HepG2 (cell line): Measurements from ENCODE around the gene VAC14. TPM values are rescaled to one million over a fixed set of nuclear protein-coding genes. Genes with fewer than 3 reads are reported as not detected.

Experiments used
- CC2D1A ChIP-seq: sonication (generic); formaldehyde crosslinking; IDR thresholded peaks from 2 replicates; pipeline ENCODE4 v1.8.1; 2023; ENCODE audit warnings: mild to moderate bottlenecking, missing genetic modification reagents
- EHMT2 ChIP-seq: fragments of 200-600 bp; sonication (generic); IDR thresholded peaks from 2 replicates; pipeline ENCODE4 v1.7.0; 2017; ENCODE audit warnings: antibody characterized with exemption, low read depth, low read length, borderline replicate concordance
- FOXC1 ChIP-seq: sonication (generic); formaldehyde crosslinking; IDR thresholded peaks from 2 replicates; pipeline ENCODE4 v1.8.0; 2022; ENCODE audit warnings: mild to moderate bottlenecking, missing genetic modification reagents, borderline replicate concordance
- JARID2 ChIP-seq: sonication (generic); formaldehyde crosslinking; IDR thresholded peaks from 2 replicates; pipeline ENCODE4 v1.8.1; 2023; ENCODE audit warnings: missing genetic modification reagents, inconsistent platforms; ENCODE audit not compliant: insufficient replicate concordance
- POLR2A ChIP-seq, 2 experiments: IDR thresholded peaks; 2 replicates each; pipeline ENCODE4 v1.6.1; 2011; ENCODE audit warnings: low read depth in 2 of 2, low read length in 2 of 2, mild to moderate bottlenecking in 1 of 2, moderate library complexity in 1 of 2; ENCODE audit not compliant: insufficient read depth in 1 of 2
- PRPF4 ChIP-seq: fragments of 200-400 bp; formaldehyde crosslinking; IDR thresholded peaks from 2 replicates; pipeline ENCODE4 v1.6.1; 2016; ENCODE audit warnings: low read length, low read depth; ENCODE audit not compliant: poor library complexity, severe bottlenecking
- SP4 ChIP-seq: sonication (generic); formaldehyde crosslinking; IDR thresholded peaks from 2 replicates; pipeline ENCODE4 v1.8.1; 2023; ENCODE audit warnings: mild to moderate bottlenecking, missing genetic modification reagents
- ZFP41 ChIP-seq: sonication (generic); formaldehyde crosslinking; IDR thresholded peaks from 2 replicates; pipeline ENCODE4 v1.4.0; 2020; ENCODE audit warnings: mild to moderate bottlenecking, missing genetic modification reagents, borderline replicate concordance
- ZFY ChIP-seq: sonication (generic); formaldehyde crosslinking; IDR thresholded peaks from 2 replicates; pipeline ENCODE4 v1.4.0; 2020; ENCODE audit warnings: missing genetic modification reagents
- ZNF205 ChIP-seq: IDR thresholded peaks from 2 replicates; pipeline ENCODE4 v1.6.1; 2018; ENCODE audit warnings: missing biosample characterization, missing genetic modification reagents
- ZNF350 ChIP-seq: sonication (generic); formaldehyde crosslinking; IDR thresholded peaks from 2 replicates; pipeline ENCODE4 v1.4.0; 2020; ENCODE audit warnings: mild to moderate bottlenecking, low read depth, missing genetic modification reagents, borderline replicate concordance
- ZNF839 ChIP-seq: sonication (generic); formaldehyde crosslinking; IDR thresholded peaks from 2 replicates; pipeline ENCODE4 v1.4.0; 2020; ENCODE audit warnings: missing genetic modification reagents, mild to moderate bottlenecking, borderline replicate concordance
- polyA plus RNA-seq, 8 experiments: library from polyadenylated mRNA; depleted of rRNA in 3 of 8; stranded (reverse) in 7 of 8; unstranded in 1 of 8; fragments of >200 nt; fragmentation: Illumina TruSeq in 4 of 8; extraction: Trizol in 4 of 8; gene quantifications; 2 replicates each; pipeline versions ENCODE4 v1.2.1 to v1.2.3, GENCODE V29; 2011 to 2016; ENCODE audit warnings: low read depth in 4 of 8, missing spikeins in 1 of 8, mixed read lengths in 1 of 8; ENCODE audit not compliant: insufficient read depth in 1 of 8
- total RNA-seq, 5 experiments: library from RNA; depleted of rRNA; stranded (reverse); fragments of >200 nt; fragmentation: Illumina TruSeq; extraction: Trizol; gene quantifications; 2 replicates each; pipeline ENCODE4 v1.2.3, GENCODE V29; 2016; ENCODE audit warnings: low read depth in 1 of 5
- TF ChIP-seq, protein P1 (sequence below): sonication (generic); formaldehyde crosslinking; IDR thresholded peaks from 2 replicates; pipeline ENCODE4 v1.9.0; 2021; ENCODE audit warnings: mild to moderate bottlenecking, missing genetic modification reagents
- TF ChIP-seq, protein P2 (sequence below): sonication (generic); formaldehyde crosslinking; conservative IDR thresholded peaks from 2 replicates; pipeline ENCODE4 v1.8.0; 2022; ENCODE audit warnings: low read depth, missing genetic modification reagents
- TF ChIP-seq, protein P3 (sequence below): sonication (generic); formaldehyde crosslinking; IDR thresholded peaks from 2 replicates; pipeline ENCODE4 v1.5.1; 2020; ENCODE audit warnings: mild to moderate bottlenecking, missing genetic modification reagents, borderline replicate concordance

VAC14 gene
- total and polyA plus RNA-seq, 2 of the 13 experiments (the other 11 are each of a cell fraction or from before 2014, with no cell fraction given) = 23.5 to 24.6 TPM

DNA sequence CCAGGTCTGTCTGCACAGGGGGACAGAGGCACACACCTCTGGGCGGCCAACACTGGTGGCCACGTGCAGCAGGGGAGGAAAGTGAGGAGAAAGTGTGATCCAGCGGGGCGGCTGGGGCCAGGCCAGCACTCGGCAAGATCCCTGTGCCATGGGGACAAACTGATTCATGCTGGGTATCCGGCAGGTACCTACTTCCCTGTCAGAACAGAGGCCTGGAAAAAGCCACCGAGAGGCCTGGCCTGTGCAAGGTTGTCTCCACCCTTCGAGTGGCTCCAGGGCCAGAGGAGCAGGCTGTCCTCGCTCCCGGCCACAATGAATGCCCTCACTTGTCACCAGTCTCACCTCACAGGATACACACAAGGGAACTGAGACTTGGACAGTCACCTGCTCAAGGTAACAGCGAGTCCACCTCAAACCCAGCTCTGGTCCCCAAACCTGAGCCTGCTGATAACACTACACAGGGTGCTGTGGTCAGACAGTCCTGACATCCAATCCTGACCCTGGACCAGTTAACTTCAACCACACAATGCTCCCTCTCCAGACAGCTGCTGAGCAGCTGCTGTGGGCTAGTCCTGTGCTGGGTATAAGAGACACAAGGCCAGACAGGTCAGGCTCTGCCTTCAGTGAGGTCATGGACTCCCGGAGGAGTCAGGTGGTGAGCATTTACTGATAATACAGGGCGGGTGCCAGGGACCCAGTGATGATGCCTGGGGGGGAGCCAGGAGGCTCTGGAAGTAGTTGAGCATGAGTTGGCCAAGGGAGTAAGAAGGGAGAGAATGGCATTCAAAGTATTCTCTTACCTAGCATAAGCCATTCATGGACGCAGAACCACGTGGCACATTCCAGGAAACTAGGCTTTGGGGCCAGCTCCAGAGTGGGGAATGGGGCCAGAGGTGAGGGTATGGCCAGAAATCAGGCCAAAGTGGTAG, 53.0 kb downstream of the VAC14 start (continued):
- TF ChIP-seq, protein P1, sequence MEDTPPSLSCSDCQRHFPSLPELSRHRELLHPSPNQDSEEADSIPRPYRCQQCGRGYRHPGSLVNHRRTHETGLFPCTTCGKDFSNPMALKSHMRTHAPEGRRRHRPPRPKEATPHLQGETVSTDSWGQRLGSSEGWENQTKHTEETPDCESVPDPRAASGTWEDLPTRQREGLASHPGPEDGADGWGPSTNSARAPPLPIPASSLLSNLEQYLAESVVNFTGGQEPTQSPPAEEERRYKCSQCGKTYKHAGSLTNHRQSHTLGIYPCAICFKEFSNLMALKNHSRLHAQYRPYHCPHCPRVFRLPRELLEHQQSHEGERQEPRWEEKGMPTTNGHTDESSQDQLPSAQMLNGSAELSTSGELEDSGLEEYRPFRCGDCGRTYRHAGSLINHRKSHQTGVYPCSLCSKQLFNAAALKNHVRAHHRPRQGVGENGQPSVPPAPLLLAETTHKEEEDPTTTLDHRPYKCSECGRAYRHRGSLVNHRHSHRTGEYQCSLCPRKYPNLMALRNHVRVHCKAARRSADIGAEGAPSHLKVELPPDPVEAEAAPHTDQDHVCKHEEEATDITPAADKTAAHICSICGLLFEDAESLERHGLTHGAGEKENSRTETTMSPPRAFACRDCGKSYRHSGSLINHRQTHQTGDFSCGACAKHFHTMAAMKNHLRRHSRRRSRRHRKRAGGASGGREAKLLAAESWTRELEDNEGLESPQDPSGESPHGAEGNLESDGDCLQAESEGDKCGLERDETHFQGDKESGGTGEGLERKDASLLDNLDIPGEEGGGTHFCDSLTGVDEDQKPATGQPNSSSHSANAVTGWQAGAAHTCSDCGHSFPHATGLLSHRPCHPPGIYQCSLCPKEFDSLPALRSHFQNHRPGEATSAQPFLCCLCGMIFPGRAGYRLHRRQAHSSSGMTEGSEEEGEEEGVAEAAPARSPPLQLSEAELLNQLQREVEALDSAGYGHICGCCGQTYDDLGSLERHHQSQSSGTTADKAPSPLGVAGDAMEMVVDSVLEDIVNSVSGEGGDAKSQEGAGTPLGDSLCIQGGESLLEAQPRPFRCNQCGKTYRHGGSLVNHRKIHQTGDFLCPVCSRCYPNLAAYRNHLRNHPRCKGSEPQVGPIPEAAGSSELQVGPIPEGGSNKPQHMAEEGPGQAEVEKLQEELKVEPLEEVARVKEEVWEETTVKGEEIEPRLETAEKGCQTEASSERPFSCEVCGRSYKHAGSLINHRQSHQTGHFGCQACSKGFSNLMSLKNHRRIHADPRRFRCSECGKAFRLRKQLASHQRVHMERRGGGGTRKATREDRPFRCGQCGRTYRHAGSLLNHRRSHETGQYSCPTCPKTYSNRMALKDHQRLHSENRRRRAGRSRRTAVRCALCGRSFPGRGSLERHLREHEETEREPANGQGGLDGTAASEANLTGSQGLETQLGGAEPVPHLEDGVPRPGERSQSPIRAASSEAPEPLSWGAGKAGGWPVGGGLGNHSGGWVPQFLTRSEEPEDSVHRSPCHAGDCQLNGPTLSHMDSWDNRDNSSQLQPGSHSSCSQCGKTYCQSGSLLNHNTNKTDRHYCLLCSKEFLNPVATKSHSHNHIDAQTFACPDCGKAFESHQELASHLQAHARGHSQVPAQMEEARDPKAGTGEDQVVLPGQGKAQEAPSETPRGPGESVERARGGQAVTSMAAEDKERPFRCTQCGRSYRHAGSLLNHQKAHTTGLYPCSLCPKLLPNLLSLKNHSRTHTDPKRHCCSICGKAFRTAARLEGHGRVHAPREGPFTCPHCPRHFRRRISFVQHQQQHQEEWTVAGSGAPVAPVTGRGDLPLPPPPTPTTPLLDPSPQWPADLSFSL (CRISPR knock-in tag) = peak; percentile 53; the same call in 1 of the 2 replicates
- TF ChIP-seq, protein P2, sequence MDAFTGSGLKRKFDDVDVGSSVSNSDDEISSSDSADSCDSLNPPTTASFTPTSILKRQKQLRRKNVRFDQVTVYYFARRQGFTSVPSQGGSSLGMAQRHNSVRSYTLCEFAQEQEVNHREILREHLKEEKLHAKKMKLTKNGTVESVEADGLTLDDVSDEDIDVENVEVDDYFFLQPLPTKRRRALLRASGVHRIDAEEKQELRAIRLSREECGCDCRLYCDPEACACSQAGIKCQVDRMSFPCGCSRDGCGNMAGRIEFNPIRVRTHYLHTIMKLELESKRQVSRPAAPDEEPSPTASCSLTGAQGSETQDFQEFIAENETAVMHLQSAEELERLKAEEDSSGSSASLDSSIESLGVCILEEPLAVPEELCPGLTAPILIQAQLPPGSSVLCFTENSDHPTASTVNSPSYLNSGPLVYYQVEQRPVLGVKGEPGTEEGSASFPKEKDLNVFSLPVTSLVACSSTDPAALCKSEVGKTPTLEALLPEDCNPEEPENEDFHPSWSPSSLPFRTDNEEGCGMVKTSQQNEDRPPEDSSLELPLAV (CRISPR knock-in tag) = no peak
- no peak for TF ChIP-seq CC2D1A (CRISPR knock-in tag)
- TF ChIP-seq ZNF839 (CRISPR knock-in tag) = peak; percentile 87; the same call in 1 of the 2 replicates
- peak; percentile 73; the same call in 1 of the 2 replicates for TF ChIP-seq FOXC1 (CRISPR knock-in tag)
- peak; percentile 65; the same call in 1 of the 2 replicates for TF ChIP-seq ZFP41
- TF ChIP-seq ZNF205 (CRISPR knock-in tag) = no peak
- TF ChIP-seq ZNF350 (CRISPR knock-in tag) = peak; percentile 35; the same call in 1 of the 2 replicates
- TF ChIP-seq, protein P3, sequence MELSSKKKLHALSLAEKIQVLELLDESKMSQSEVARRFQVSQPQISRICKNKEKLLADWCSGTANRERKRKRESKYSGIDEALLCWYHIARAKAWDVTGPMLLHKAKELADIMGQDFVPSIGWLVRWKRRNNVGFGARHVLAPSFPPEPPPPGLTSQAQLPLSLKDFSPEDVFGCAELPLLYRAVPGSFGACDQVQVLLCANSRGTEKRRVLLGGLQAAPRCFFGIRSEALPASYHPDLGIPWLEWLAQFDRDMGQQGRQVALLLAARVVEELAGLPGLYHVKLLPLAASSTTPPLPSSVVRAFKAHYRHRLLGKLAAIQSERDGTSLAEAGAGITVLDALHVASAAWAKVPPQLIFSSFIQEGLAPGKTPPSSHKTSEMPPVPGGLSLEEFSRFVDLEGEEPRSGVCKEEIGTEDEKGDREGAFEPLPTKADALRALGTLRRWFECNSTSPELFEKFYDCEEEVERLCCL (CRISPR knock-in tag) = peak; percentile 12; the same call in 1 of the 2 replicates
- TF ChIP-seq EHMT2 = no peak
- TF ChIP-seq SP4 = 0 out of 2 replicates have a peak, but pooled peaks have one; percentile 58
- TF ChIP-seq PRPF4 = peak; percentile 83
- peak; percentile 46 for TF ChIP-seq ZFY (CRISPR knock-in tag)
- TF ChIP-seq POLR2A (IDR thresholded peaks at IDR 0.05; ENCODE audit: insufficient read depth in 1 of 2, low read depth in 2 of 2, low read length in 2 of 2) = no peak
- peak; percentile 15 for TF ChIP-seq JARID2 (CRISPR knock-in tag)
